ENCODE results near the gene SH3BGRL. TPM values are rescaled to one million over a fixed set of nuclear protein-coding genes. Genes with fewer than 3 reads are reported as not detected.
A peak's percentile ranks its signal among the peaks of the same experiment; 100 is the strongest.

The SH3BGRL gene
- total and polyA plus RNA-seq, 9 of the 15 experiments (the other 6 are each of a cell fraction or from before 2014, with no cell fraction given): 21.3 to 74.3 (median 45.4) TPM

- H3K4me2 ChIP-seq (ENCODE audit: insufficient read depth, low read length): no peak overlapping the region
- no peaks in the 10 kb centered on the region for H3K36me3 ChIP-seq (ENCODE audit: control insufficient read depth, insufficient read depth, low read length)
- no TSS peak for BruUV-seq (replicated peaks)
- no peak for ATAC-seq
- 20% methylated on average over 1 of the region's 2 CpGs for WGBS (ENCODE audit: insufficient coverage, low coverage, missing lambda C conversion rate)
- no peak overlapping the region for H3K27ac ChIP-seq (ENCODE audit: extremely low read depth, low read depth, low read length)
- no peak overlapping the region for H3K4me3 ChIP-seq
- in situ Hi-C loops (cut with MboI): no loop called here
- no peaks in the 10 kb centered on the region for H3K4me1 ChIP-seq (replicated peaks in 1 of 2; ENCODE audit: control insufficient read depth in 2 of 2, insufficient read depth in 2 of 2, low read length in 2 of 2)
- H3K9me1 ChIP-seq (ENCODE audit: control insufficient read depth, insufficient read depth, low read length): no peaks in the 10 kb centered on the region
- H3K27me3 ChIP-seq (ENCODE audit: control insufficient read depth in 2 of 2, insufficient read depth in 2 of 2, low read length in 2 of 2): no peaks in the 10 kb centered on the region
- H3K79me2 ChIP-seq (ENCODE audit: control insufficient read depth, insufficient read depth, low read length): no peaks in the 10 kb centered on the region
- peak in 1 of 4 experiments; percentile 1 for DNase-seq (ENCODE audit: extremely low read depth in 1 of 4, low spot score in 3 of 4)
- TF ChIP-seq LCOR (CRISPR knock-in tag; IDR thresholded peaks at IDR 0.05): no peak
- TF ChIP-seq SLC30A9 (CRISPR knock-in tag; IDR thresholded peaks at IDR 0.05): no peak
- TF ChIP-seq ZFP36 (IDR thresholded peaks at IDR 0.05; ENCODE audit: low read depth, low read length, partially characterized antibody): peak; percentile 6
- 0 out of 2 replicates have a peak, but pooled peaks have one; percentile 55 for TF ChIP-seq CBX5 (IDR thresholded peaks at IDR 0.05; ENCODE audit: borderline replicate concordance, low read depth)
- intact Hi-C loops (cut with micrococcal nuclease): no loop called here
- H3K9me3 ChIP-seq (replicated peaks; ENCODE audit: control insufficient read depth, insufficient read depth, low read depth, low read length): no peaks in the 10 kb centered on the region
- H3K9ac ChIP-seq (ENCODE audit: insufficient read depth in 1 of 2, low read depth in 2 of 2, low read length in 2 of 2): no peak overlapping the region
- CTCF ChIA-PET (ENCODE audit: low intra/inter-chr PET ratio): no interaction called here
- no peak for FAIRE-seq
- no peak overlapping the region for H2AFZ ChIP-seq (ENCODE audit: low read depth, low read length)
- H4K20me1 ChIP-seq (replicated peaks; ENCODE audit: control insufficient read depth, insufficient read depth, low read length): no peaks in the 10 kb centered on the region
- POLR2A ChIA-PET: no interaction called here
Observed at GRCh38 chrX:81291996-81292395, 90.1 kb downstream of the SH3BGRL start.

- POLR2A ChIA-PET: no interaction called here
- no peak for TF ChIP-seq POLR2AphosphoS2 (IDR thresholded peaks at IDR 0.05; ENCODE audit: low read length)
- TF ChIP-seq NFATC3 (IDR thresholded peaks at IDR 0.05): no peak
- no peak for TF ChIP-seq NFXL1 (CRISPR knock-in tag; IDR thresholded peaks at IDR 0.05)
- TF ChIP-seq ZFP36 (IDR thresholded peaks at IDR 0.05; ENCODE audit: low read depth, low read length, partially characterized antibody): peak; percentile 36
- TF ChIP-seq NFE2 (IDR thresholded peaks at IDR 0.05; ENCODE audit: low read depth): no peak
Observed at GRCh38 chrX:81294101-81294500, 92.2 kb downstream of the SH3BGRL start.

More at GRCh38 chrX:81294101-81294500, 92.2 kb downstream of the SH3BGRL start:
- ATAC-seq: no peak
- H3K9me1 ChIP-seq (ENCODE audit: control insufficient read depth, insufficient read depth, low read length): no peaks in the 10 kb centered on the region
- H3K4me1 ChIP-seq (replicated peaks in 1 of 2; ENCODE audit: control insufficient read depth in 2 of 2, insufficient read depth in 2 of 2, low read length in 2 of 2): no peaks in the 10 kb centered on the region
- no peaks in the 10 kb centered on the region for H3K36me3 ChIP-seq (ENCODE audit: control insufficient read depth, insufficient read depth, low read length)
- H3K27me3 ChIP-seq (ENCODE audit: control insufficient read depth in 2 of 2, insufficient read depth in 2 of 2, low read length in 2 of 2): no peaks in the 10 kb centered on the region
- 44% methylated on average over 2 of the region's 2 CpGs for WGBS (ENCODE audit: insufficient coverage, low coverage, missing lambda C conversion rate)
- no peak overlapping the region for H3K4me3 ChIP-seq
- H4K20me1 ChIP-seq (replicated peaks; ENCODE audit: control insufficient read depth, insufficient read depth, low read length): no peaks in the 10 kb centered on the region
- no peak overlapping the region for H3K27ac ChIP-seq (ENCODE audit: extremely low read depth, low read depth, low read length)
- H3K9me3 ChIP-seq (replicated peaks; ENCODE audit: control insufficient read depth, insufficient read depth, low read depth, low read length): no peaks in the 10 kb centered on the region
- no peak overlapping the region for H3K4me2 ChIP-seq (ENCODE audit: insufficient read depth, low read length)
- FAIRE-seq: no peak
- H3K79me2 ChIP-seq (ENCODE audit: control insufficient read depth, insufficient read depth, low read length): no peaks in the 10 kb centered on the region
- DNase-seq (ENCODE audit: extremely low read depth in 1 of 4, low spot score in 3 of 4): no peak
- in situ Hi-C loops (cut with MboI): no loop called here
- no peak overlapping the region for H3K9ac ChIP-seq (ENCODE audit: insufficient read depth in 1 of 2, low read depth in 2 of 2, low read length in 2 of 2)
- intact Hi-C loops (cut with micrococcal nuclease): no loop called here
- CTCF ChIA-PET (ENCODE audit: low intra/inter-chr PET ratio): no interaction called here
- H2AFZ ChIP-seq (ENCODE audit: low read depth, low read length): no peak overlapping the region
- no TSS peak for BruUV-seq (replicated peaks)
